HEK293 (cell line): ENCODE results near the gene STAMBPL1.

Experiments used
- CTCF ChIA-PET: fragments of 350-600 bp; formaldehyde crosslinking; extraction: SDS; loops from one replicate; lab custom pipeline; 2021; ENCODE audit warnings: antibody characterized with exemption; lab: Yijun Ruan, JAX
- POLR2A ChIA-PET: fragments of 300-600 bp; formaldehyde crosslinking; extraction: SDS; loops from one replicate; lab custom pipeline; 2020; ENCODE audit warnings: antibody characterized with exemption, inconsistent platforms; lab: Yijun Ruan, JAX
- H3K27ac ChIP-seq: fragments of 200-500 bp; sonication (Bioruptor generic); 2 replicates; pipeline ENCODE4 v1.5.1; 2014; ENCODE audit warnings: low read depth, low read length, control low read depth, inconsistent platforms; ENCODE audit errors: extremely low read depth
- H3K36me3 ChIP-seq, 2 experiments: fragments of 200-500 bp in 1 of 2; sonication (Bioruptor generic) in 1 of 2; 1 replicate in 1 of 2; 2 replicates in 1 of 2; pipeline ENCODE4 v1.5.1; 2014 to 2017; ENCODE audit warnings: inconsistent platforms in 2 of 2, low read length in 2 of 2; ENCODE audit not compliant: control insufficient read depth in 2 of 2, insufficient read depth in 1 of 2
- H3K4me1 ChIP-seq: fragments of 200-500 bp; sonication (Bioruptor generic); 2 replicates; pipeline ENCODE4 v1.5.1; 2014; ENCODE audit warnings: mild to moderate bottlenecking, low read length, inconsistent platforms; ENCODE audit not compliant: control insufficient read depth, insufficient read depth
- H3K4me3 ChIP-seq: 2 replicates; pipeline ENCODE4 v1.5.1; 2011; ENCODE audit warnings: low read depth, mild to moderate bottlenecking, control low read depth, low read length, moderate library complexity
- H3K9me3 ChIP-seq: fragments of 200-500 bp; sonication (Bioruptor generic); 2 replicates; pipeline ENCODE4 v1.5.1; 2014; ENCODE audit warnings: low read depth, low read length, inconsistent platforms; ENCODE audit not compliant: control insufficient read depth, insufficient read depth
- BCL11B ChIP-seq: fragments of 450-650 bp; formaldehyde crosslinking; IDR thresholded peaks from 2 replicates; pipeline ENCODE4 v1.5.1; 2016; ENCODE audit warnings: low read depth, missing biosample characterization, missing genetic modification characterization
- GLI2 ChIP-seq: fragments of 450-650 bp; formaldehyde crosslinking; IDR thresholded peaks from 2 replicates; pipeline ENCODE4; 2017; ENCODE audit warnings: missing biosample characterization, missing genetic modification characterization, low read depth, borderline replicate concordance
- GLIS1 ChIP-seq: fragments of 450-650 bp; formaldehyde crosslinking; IDR thresholded peaks from 2 replicates; pipeline ENCODE4 v1.5.1; 2016; ENCODE audit warnings: missing biosample characterization, missing genetic modification characterization
- GLIS2 ChIP-seq: fragments of 450-650 bp; formaldehyde crosslinking; IDR thresholded peaks from 2 replicates; pipeline ENCODE4 v1.5.1; 2016; ENCODE audit warnings: missing biosample characterization, missing genetic modification characterization
- KLF10 ChIP-seq: fragments of 450-650 bp; IDR thresholded peaks from 2 replicates; pipeline ENCODE4 v1.5.1; 2018; ENCODE audit warnings: missing biosample characterization, mild to moderate bottlenecking, missing genetic modification characterization
- PRDM10 ChIP-seq: fragments of 450-650 bp; formaldehyde crosslinking; IDR thresholded peaks from 2 replicates; pipeline ENCODE4 v1.5.1; 2016; ENCODE audit warnings: missing biosample characterization, missing genetic modification characterization
- SALL2 ChIP-seq: fragments of 450-650 bp; formaldehyde crosslinking; IDR thresholded peaks from 2 replicates; pipeline ENCODE4 v1.5.0; 2017; ENCODE audit warnings: missing biosample characterization, mild to moderate bottlenecking, missing genetic modification characterization, borderline replicate concordance
- WT1 ChIP-seq: fragments of 450-650 bp; formaldehyde crosslinking; IDR thresholded peaks from 2 replicates; pipeline ENCODE4 v1.5.1; 2016; ENCODE audit warnings: missing biosample characterization, missing genetic modification characterization
- ZBTB17 ChIP-seq: fragments of 450-650 bp; formaldehyde crosslinking; IDR thresholded peaks from 2 replicates; pipeline ENCODE4 v1.5.1; 2016; ENCODE audit warnings: missing biosample characterization, missing genetic modification characterization
- ZBTB48 ChIP-seq: fragments of 450-650 bp; formaldehyde crosslinking; IDR thresholded peaks from 2 replicates; pipeline ENCODE4 v1.5.1; 2016; ENCODE audit warnings: missing biosample characterization, missing genetic modification characterization
- ZEB2 ChIP-seq: fragments of 450-650 bp; formaldehyde crosslinking; IDR thresholded peaks from 2 replicates; pipeline ENCODE4 v1.5.1; 2016; ENCODE audit warnings: missing biosample characterization, missing genetic modification characterization
- ZFHX2 ChIP-seq: fragments of 450-650 bp; formaldehyde crosslinking; conservative IDR thresholded peaks from 2 replicates; pipeline ENCODE4 v1.5.1; 2016; ENCODE audit warnings: missing biosample characterization, missing genetic modification characterization
- ZFP3 ChIP-seq: fragments of 450-650 bp; formaldehyde crosslinking; IDR thresholded peaks from 2 replicates; pipeline ENCODE4 v1.5.1; 2016; ENCODE audit warnings: low read depth, missing biosample characterization, missing genetic modification characterization
- ZIC2 ChIP-seq: fragments of 450-650 bp; formaldehyde crosslinking; IDR thresholded peaks from 2 replicates; pipeline ENCODE4 v1.5.1; 2016; ENCODE audit warnings: missing biosample characterization, missing genetic modification characterization
- ZNF202 ChIP-seq: fragments of 450-650 bp; formaldehyde crosslinking; IDR thresholded peaks from 2 replicates; pipeline ENCODE4 v1.5.1; 2016; ENCODE audit warnings: missing biosample characterization, missing genetic modification characterization, borderline replicate concordance
- ZNF214 ChIP-seq: fragments of 450-650 bp; formaldehyde crosslinking; IDR thresholded peaks from 2 replicates; pipeline ENCODE4 v1.5.1; 2017; ENCODE audit warnings: missing biosample characterization, mild to moderate bottlenecking, missing genetic modification characterization, borderline replicate concordance
- ZNF239 ChIP-seq: fragments of 450-650 bp; formaldehyde crosslinking; IDR thresholded peaks from 2 replicates; pipeline ENCODE4 v1.5.1; 2016; ENCODE audit warnings: missing biosample characterization, missing genetic modification characterization
- ZNF335 ChIP-seq: fragments of 450-650 bp; formaldehyde crosslinking; conservative IDR thresholded peaks from 2 replicates; pipeline ENCODE4 v1.5.1; 2016; ENCODE audit warnings: missing biosample characterization, missing genetic modification characterization
- ZNF341 ChIP-seq: fragments of 450-650 bp; formaldehyde crosslinking; IDR thresholded peaks from 2 replicates; pipeline ENCODE4; 2016; ENCODE audit warnings: low read depth, missing biosample characterization, missing genetic modification characterization
- ZNF366 ChIP-seq: fragments of 450-650 bp; formaldehyde crosslinking; conservative IDR thresholded peaks from 2 replicates; pipeline ENCODE4 v1.5.1; 2016; ENCODE audit warnings: missing biosample characterization, missing genetic modification characterization
- ZNF549 ChIP-seq: fragments of 450-650 bp; IDR thresholded peaks from 2 replicates; pipeline ENCODE4 v1.5.1; 2018; ENCODE audit warnings: missing biosample characterization, missing genetic modification characterization, mild to moderate bottlenecking, inconsistent platforms, moderate library complexity
- ZNF555 ChIP-seq: fragments of 450-650 bp; formaldehyde crosslinking; conservative IDR thresholded peaks from 2 replicates; pipeline ENCODE4 v1.5.1; 2017; ENCODE audit warnings: missing biosample characterization, mild to moderate bottlenecking, missing genetic modification characterization, inconsistent platforms
- ZNF596 ChIP-seq: fragments of 450-650 bp; IDR thresholded peaks from 2 replicates; pipeline ENCODE4 v1.5.0; 2018; ENCODE audit warnings: missing biosample characterization, mild to moderate bottlenecking, missing genetic modification characterization, moderate library complexity
- ZNF624 ChIP-seq: fragments of 450-650 bp; formaldehyde crosslinking; IDR thresholded peaks from 2 replicates; pipeline ENCODE4 v1.5.1; 2017; ENCODE audit warnings: missing biosample characterization, missing genetic modification characterization
- ZNF677 ChIP-seq: fragments of 450-650 bp; IDR thresholded peaks from 2 replicates; pipeline ENCODE4 v1.5.0; 2018; ENCODE audit warnings: missing biosample characterization, mild to moderate bottlenecking, missing genetic modification characterization, moderate library complexity
- ZNF768 ChIP-seq: fragments of 450-650 bp; formaldehyde crosslinking; IDR thresholded peaks from 2 replicates; pipeline ENCODE4 v1.5.1; 2018; ENCODE audit warnings: missing biosample characterization, mild to moderate bottlenecking, missing genetic modification characterization
- ZNF785 ChIP-seq: fragments of 450-650 bp; formaldehyde crosslinking; IDR thresholded peaks from 2 replicates; pipeline ENCODE4 v1.5.1; 2016; ENCODE audit warnings: missing biosample characterization, missing genetic modification characterization
- ZNF791 ChIP-seq: fragments of 450-650 bp; formaldehyde crosslinking; IDR thresholded peaks from 2 replicates; pipeline ENCODE4 v1.5.1; 2016; ENCODE audit warnings: missing biosample characterization, missing genetic modification characterization
- TF ChIP-seq, protein P1 (sequence below): fragments of 450-650 bp; formaldehyde crosslinking; IDR thresholded peaks from 2 replicates; pipeline ENCODE4 v1.5.1; 2017; ENCODE audit warnings: missing biosample characterization, missing genetic modification characterization
- TF ChIP-seq, protein P2 (sequence below): fragments of 450-650 bp; formaldehyde crosslinking; IDR thresholded peaks from 2 replicates; pipeline ENCODE4 v1.5.0; 2017; ENCODE audit warnings: missing biosample characterization, missing genetic modification characterization, borderline replicate concordance
- TF ChIP-seq, protein P3 (sequence below): fragments of 450-650 bp; formaldehyde crosslinking; IDR thresholded peaks from 2 replicates; pipeline ENCODE4 v1.5.1; 2016; ENCODE audit warnings: missing biosample characterization, missing genetic modification characterization

STAMBPL1 gene

DNA sequence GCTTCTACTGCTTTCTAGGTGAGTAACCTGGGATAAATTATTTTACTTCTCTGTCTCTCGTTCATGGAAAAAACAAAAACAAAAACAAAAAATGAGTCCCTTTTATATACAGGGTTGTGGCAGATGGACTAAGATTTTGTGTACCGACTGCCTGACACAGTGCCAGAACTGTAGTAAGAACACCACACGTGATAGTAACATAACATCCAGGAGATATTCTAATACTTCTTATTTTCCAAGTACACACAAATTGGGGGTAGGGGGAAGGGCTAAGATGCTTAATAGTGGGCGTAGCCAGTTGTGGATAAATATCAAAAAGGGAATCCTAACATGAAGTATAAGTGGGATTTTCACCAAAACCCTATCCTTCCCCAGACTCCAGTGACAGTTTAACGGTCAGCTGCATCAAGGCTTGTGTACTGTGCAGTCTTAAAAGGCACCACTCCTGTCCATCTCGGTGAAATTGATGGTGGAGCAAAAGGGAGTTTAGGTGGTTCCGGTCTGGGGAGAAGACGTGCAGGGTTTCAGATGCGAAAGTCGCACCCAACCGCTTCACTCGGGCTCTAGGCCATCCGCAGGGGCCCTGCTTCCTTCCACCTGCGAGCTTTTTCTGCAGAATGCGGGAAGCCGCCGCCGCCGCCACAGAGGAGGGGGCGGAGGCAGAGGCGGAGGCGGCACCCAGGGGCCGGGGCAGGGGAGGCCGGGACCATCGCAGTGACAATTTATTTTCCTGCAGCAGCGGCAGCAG, at the start of gene STAMBPL1:
TSS of gene STAMBPL1 (plus strand) at position 712 of the 748 bp plus-strand sequence. CDS start 21,464 bp downstream, outside the sequence.
- ChIA-PET CTCF (interaction anchor here (0.5 to 1.7 kb wide), 2 partner anchors 43 to 52 kb away, joined by 3 to 11 read pairs; no protein-coding TSS in a partner anchor), POLR2A (interaction anchor here (0.6 to 1.9 kb wide), 10 partner anchors 11 to 114 kb away, joined by 3 to 11 read pairs (median 4); partner anchors contain the start of gene FAS)
- peaks cover 26% of the 10 kb centered on the region for H3K4me1 ChIP-seq
- H3K36me3 ChIP-seq: no peaks in the 10 kb centered on the region
- no peaks in the 10 kb centered on the region for H3K9me3 ChIP-seq
- peak within 1 kb of the TSS; percentile 66 for H3K4me3 ChIP-seq
- peak within 1 kb of the TSS; percentile 94 for H3K27ac ChIP-seq
- no peak; the same call in 1 of the 2 replicates for TF ChIP-seq PRDM10 (tag by site-specific recombination)
- TF ChIP-seq ZBTB17: peak; percentile 75
- peak; percentile 91 for TF ChIP-seq ZFHX2 (tag by site-specific recombination)
- no peak; the same call in 1 of the 2 replicates for TF ChIP-seq WT1
- TF ChIP-seq, protein P1, sequence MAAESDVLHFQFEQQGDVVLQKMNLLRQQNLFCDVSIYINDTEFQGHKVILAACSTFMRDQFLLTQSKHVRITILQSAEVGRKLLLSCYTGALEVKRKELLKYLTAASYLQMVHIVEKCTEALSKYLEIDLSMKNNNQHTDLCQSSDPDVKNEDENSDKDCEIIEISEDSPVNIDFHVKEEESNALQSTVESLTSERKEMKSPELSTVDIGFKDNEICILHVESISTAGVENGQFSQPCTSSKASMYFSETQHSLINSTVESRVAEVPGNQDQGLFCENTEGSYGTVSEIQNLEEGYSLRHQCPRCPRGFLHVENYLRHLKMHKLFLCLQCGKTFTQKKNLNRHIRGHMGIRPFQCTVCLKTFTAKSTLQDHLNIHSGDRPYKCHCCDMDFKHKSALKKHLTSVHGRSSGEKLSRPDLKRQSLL (tag by site-specific recombination): no peak
- no peak for TF ChIP-seq ZNF768 (tag by site-specific recombination)
- no peak for TF ChIP-seq GLI2 (tag by site-specific recombination)
- TF ChIP-seq, protein P2, sequence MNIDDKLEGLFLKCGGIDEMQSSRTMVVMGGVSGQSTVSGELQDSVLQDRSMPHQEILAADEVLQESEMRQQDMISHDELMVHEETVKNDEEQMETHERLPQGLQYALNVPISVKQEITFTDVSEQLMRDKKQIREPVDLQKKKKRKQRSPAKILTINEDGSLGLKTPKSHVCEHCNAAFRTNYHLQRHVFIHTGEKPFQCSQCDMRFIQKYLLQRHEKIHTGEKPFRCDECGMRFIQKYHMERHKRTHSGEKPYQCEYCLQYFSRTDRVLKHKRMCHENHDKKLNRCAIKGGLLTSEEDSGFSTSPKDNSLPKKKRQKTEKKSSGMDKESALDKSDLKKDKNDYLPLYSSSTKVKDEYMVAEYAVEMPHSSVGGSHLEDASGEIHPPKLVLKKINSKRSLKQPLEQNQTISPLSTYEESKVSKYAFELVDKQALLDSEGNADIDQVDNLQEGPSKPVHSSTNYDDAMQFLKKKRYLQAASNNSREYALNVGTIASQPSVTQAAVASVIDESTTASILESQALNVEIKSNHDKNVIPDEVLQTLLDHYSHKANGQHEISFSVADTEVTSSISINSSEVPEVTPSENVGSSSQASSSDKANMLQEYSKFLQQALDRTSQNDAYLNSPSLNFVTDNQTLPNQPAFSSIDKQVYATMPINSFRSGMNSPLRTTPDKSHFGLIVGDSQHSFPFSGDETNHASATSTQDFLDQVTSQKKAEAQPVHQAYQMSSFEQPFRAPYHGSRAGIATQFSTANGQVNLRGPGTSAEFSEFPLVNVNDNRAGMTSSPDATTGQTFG (tag by site-specific recombination): no peak
- TF ChIP-seq, protein P3, sequence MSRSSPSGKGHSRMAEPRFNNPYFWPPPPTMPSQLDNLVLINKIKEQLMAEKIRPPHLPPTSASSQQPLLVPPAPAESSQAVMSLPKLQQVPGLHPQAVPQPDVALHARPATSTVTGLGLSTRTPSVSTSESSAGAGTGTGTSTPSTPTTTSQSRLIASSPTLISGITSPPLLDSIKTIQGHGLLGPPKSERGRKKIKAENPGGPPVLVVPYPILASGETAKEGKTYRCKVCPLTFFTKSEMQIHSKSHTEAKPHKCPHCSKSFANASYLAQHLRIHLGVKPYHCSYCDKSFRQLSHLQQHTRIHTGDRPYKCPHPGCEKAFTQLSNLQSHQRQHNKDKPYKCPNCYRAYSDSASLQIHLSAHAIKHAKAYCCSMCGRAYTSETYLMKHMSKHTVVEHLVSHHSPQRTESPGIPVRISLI (tag by site-specific recombination): no peak
- no peak for TF ChIP-seq GLIS1 (tag by site-specific recombination)
- TF ChIP-seq ZNF341 (tag by site-specific recombination): no peak
- no peak for TF ChIP-seq ZIC2 (tag by site-specific recombination)
- TF ChIP-seq ZNF335 (tag by site-specific recombination): peak; percentile 63
- TF ChIP-seq ZNF202 (tag by site-specific recombination): no peak
- TF ChIP-seq ZNF214 (tag by site-specific recombination): no peak
- no peak for TF ChIP-seq ZNF785 (tag by site-specific recombination)
- TF ChIP-seq ZFP3 (tag by site-specific recombination): peak; percentile 93
- peak; percentile 29; the same call in 1 of the 2 replicates for TF ChIP-seq KLF10 (tag by site-specific recombination)
- no peak for TF ChIP-seq ZNF549 (tag by site-specific recombination)
- TF ChIP-seq ZNF596 (tag by site-specific recombination): no peak
- no peak for TF ChIP-seq ZNF791 (tag by site-specific recombination)
- no peak for TF ChIP-seq ZNF677 (tag by site-specific recombination)
- TF ChIP-seq ZNF239 (tag by site-specific recombination): no peak
- TF ChIP-seq ZBTB48 (tag by site-specific recombination): no peak
- TF ChIP-seq ZNF624: no peak
- peak; percentile 41; the same call in 1 of the 2 replicates for TF ChIP-seq ZNF366 (tag by site-specific recombination)
- TF ChIP-seq GLIS2: 0 out of 2 replicates have a peak, but pooled peaks have one; percentile 54
- TF ChIP-seq SALL2 (tag by site-specific recombination): no peak
- TF ChIP-seq ZEB2: no peak
- no peak for TF ChIP-seq BCL11B (tag by site-specific recombination)
- no peak for TF ChIP-seq ZNF555
